Uterus (tissue), 4 donors: Measurements from ENCODE around the gene KLK5. TPM values are rescaled to one million over a fixed set of nuclear protein-coding genes. Genes with fewer than 3 reads are reported as not detected.

Experiments used
- DNase-seq, 2 donors: peaks; one replicate each; pipeline ENCODE4 v3.0.0-alpha.2; 2019 to 2020
- H3K27ac ChIP-seq, 2 donors: fragments of 200-600 bp; sonication (generic); 1 replicate in 1 of 2; 2 replicates in 1 of 2; pipeline ENCODE4 v1.5.1; 2016 to 2018
- H3K27me3 ChIP-seq, 2 donors: fragments of 200-600 bp; sonication (generic); one replicate each; pipeline ENCODE4 v1.5.1; 2018 to 2019; ENCODE audit warnings: control low read depth in 1 of 2
- H3K36me3 ChIP-seq, 2 donors: fragments of 200-600 bp; sonication (generic); one replicate each; pipeline ENCODE4 v1.5.1; 2019; ENCODE audit warnings: control low read depth in 1 of 2
- H3K4me1 ChIP-seq, 2 donors: fragments of 200-600 bp; sonication (generic); one replicate each; pipeline ENCODE4 v1.5.1; 2018 to 2019; ENCODE audit warnings: control low read depth in 1 of 2
- H3K4me3 ChIP-seq, 2 donors: fragments of 200-600 bp; sonication (generic); 1 replicate in 1 of 2; 2 replicates in 1 of 2; pipeline ENCODE4 v1.5.1; 2018 to 2019; ENCODE audit warnings: mild to moderate bottlenecking in 1 of 2
- H3K9me3 ChIP-seq, 2 donors: fragments of 200-600 bp; sonication (generic); one replicate each; pipeline ENCODE4 v1.5.1; 2019; ENCODE audit warnings: control low read depth in 1 of 2
- POLR2A ChIP-seq, 2 donors: fragments of 450-650 bp; IDR thresholded peaks; one replicate each; pipeline ENCODE4 v1.6.1; 2016; ENCODE audit warnings: antibody characterized with exemption in 2 of 2, mild to moderate bottlenecking in 1 of 2, moderate library complexity in 1 of 2
- intact Hi-C: fragments of 100-400 bp; cut with DNase I; formaldehyde crosslinking; loops from one replicate; pipeline ENCODE4 v1.15.1; 2023; ENCODE audit warnings: low total_unique reads
- total RNA-seq, 4 donors: library from RNA; depleted of rRNA in 3 of 4; stranded (reverse); fragments of >200 nt in 3 of 4; gene quantifications; one replicate each; pipeline versions ENCODE4 v1.1.0 to v1.2.4, GENCODE V29; 2014 to 2023
- TF ChIP-seq, protein P1 (sequence below), 4 experiments: fragments of 200-600 bp in 2 of 4; fragments of 450-650 bp in 2 of 4; sonication (generic) in 2 of 4; IDR thresholded peaks; one replicate each; pipeline ENCODE4 v1.5.1; 2016 to 2019; ENCODE audit warnings: antibody characterized with exemption in 4 of 4, mild to moderate bottlenecking in 2 of 4, moderate library complexity in 1 of 4
- donor health status: DM: yes; HTN: yes; CAD: no.

KLK5 gene
- total RNA-seq, 4 donors from 2014 or later, result 0.69 to 1.0 TPM; not detected in 2

DNA sequence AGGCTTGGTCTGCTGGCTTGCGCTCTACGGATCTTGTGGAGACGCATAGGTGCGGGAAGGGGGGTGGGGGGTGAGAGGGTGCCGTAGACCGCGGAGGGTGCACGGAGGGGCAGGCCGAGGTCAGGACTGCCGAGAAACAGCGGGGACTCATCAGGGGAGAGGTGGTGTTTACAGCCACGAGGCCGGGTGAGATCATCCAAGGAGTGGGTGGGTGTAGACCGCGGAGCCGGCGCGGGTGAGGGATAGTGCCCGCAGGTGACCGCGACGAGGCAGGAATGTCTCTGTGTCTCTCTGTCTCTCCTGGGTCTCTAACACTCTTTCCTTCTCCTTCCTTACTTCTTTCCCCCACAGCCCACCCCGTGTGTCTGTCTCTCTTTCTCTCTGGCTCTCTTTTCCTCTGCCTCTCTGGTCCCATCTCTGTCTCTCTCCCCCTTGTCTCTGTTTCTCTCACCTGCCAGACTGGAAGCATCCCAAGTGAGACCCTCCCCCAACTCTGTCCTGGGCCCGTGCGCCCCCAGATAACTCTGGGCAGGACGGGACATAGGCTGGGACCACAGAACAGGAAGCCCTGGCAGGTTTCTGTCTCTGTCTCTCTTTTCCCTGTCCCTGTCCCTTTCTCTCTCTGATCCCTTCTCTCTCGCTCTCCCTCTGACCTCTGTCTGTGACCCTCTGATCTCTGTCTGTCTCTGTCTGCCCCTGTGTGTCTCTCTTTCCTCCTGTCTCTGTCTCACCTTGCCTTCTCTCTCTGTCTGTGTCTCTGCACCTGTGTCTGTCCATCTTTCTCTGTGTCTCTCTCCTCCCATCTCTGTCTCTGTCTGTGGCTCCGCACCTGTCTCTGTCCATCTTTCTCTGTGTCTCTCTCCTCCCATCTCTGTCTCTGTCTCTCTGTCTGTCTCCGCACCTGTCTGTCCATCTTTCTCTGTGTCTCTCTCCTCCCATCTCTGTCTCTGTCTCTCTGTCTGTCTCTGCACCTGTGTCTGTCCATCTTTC lies 39.8 kb downstream of the KLK5 start:
- H3K4me1 ChIP-seq, result no peaks in the 10 kb centered on the region
- peaks cover 0 to 3% of the 10 kb centered on the region in 2 donors for H3K27me3 ChIP-seq
- TF ChIP-seq POLR2A (IDR thresholded peaks at IDR 0.05), result peak in 1 of 2 donors; percentile 23
- TF ChIP-seq, protein P1, sequence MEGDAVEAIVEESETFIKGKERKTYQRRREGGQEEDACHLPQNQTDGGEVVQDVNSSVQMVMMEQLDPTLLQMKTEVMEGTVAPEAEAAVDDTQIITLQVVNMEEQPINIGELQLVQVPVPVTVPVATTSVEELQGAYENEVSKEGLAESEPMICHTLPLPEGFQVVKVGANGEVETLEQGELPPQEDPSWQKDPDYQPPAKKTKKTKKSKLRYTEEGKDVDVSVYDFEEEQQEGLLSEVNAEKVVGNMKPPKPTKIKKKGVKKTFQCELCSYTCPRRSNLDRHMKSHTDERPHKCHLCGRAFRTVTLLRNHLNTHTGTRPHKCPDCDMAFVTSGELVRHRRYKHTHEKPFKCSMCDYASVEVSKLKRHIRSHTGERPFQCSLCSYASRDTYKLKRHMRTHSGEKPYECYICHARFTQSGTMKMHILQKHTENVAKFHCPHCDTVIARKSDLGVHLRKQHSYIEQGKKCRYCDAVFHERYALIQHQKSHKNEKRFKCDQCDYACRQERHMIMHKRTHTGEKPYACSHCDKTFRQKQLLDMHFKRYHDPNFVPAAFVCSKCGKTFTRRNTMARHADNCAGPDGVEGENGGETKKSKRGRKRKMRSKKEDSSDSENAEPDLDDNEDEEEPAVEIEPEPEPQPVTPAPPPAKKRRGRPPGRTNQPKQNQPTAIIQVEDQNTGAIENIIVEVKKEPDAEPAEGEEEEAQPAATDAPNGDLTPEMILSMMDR (IDR thresholded peaks at IDR 0.05), result no peak
- DNase-seq, result no peak
- no peak overlapping the region for H3K27ac ChIP-seq
- no peak overlapping the region for H3K4me3 ChIP-seq
- intact Hi-C loops, result no loop called here
- no peaks in the 10 kb centered on the region for H3K36me3 ChIP-seq
- H3K9me3 ChIP-seq, result no peaks in the 10 kb centered on the region

DNA sequence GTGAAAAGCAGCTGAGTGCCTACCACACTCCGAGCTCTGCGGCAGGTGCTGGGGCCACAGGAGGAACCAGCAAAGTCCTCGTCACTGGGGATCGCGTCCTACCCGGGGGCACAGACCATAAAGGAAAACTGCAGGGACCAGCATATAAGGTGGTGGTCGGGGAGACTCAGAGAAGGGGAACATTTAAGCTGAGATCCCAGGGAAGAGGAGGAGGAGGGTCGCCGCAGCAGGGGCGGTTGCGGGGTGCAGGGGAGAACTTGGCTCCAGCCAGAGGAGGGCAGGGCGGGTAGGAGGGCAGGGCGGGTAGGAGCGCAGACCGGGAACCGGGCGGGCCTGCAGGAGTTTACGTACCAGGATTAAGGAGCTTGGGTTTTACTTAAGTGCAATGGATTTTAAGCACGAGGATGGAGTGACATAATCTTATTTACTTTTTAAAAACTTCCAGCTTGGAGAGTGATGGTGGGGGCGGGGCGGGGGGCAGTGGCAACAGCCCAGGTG lies 40.7 kb downstream of the KLK5 start:
- no peak for DNase-seq
- no peak overlapping the region for H3K4me3 ChIP-seq
- H3K9me3 ChIP-seq, result no peaks in the 10 kb centered on the region
- TF ChIP-seq POLR2A (IDR thresholded peaks at IDR 0.05), result no peak
- TF ChIP-seq, protein P1 (IDR thresholded peaks at IDR 0.05), result no peak
- H3K36me3 ChIP-seq, result no peaks in the 10 kb centered on the region
- intact Hi-C loops, result no loop called here
- H3K27ac ChIP-seq, result no peak overlapping the region
- no peaks in the 10 kb centered on the region for H3K4me1 ChIP-seq
- H3K27me3 ChIP-seq, result peaks cover 0 to 7% of the 10 kb centered on the region in 2 donors

DNA sequence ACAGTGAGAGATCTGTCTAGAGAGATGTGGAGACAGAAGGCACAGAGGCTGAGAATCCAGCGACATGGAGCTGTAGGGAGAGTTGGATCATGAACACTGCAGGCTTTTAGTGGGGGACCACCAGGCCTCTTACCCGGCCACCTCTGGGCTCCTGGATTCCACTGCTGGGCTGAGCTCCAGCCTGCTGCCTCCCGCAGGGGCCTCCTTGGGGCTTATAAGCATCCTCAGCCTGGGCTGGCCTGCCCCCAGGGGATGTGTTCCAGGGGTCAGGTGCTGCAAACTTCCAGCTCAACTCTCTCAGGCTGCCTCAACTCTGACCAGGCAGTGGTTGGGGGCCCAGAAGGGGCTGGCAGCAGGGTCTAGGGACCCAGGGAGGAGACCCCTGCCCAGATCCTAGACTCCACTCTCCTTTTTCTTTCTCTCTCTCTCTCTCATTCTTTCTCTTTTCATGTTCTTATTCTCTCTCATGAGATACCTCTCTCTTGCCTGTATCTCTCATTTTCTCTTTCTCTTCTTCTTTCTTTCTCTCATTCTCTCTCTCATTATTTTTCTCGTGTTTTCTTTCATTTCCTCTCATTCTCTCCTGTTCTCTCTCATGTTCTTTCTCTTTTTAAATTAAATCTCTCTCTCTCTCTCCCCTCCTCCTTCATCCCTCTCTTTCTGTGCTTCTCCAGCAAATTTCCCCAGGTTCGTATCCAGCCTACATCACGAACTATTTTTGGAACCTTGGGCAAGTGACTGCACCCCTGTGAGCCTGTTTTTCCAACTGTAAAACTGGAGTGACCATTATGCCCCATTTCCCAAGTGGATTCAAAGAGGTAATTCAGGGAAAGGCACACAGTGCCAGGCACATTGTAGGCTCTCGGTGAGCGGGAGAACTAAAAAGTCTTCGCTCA lies 41.4 kb downstream of the KLK5 start, which contains the start of gene KLK4:
TSS of gene KLK4 (minus strand) at position 190 of the 896 bp plus-strand sequence. CDS start 657 bp downstream, outside the sequence.
- no peak within 1 kb of the TSS for H3K27ac ChIP-seq
- no peaks in the 10 kb centered on the region for H3K36me3 ChIP-seq
- TF ChIP-seq POLR2A (IDR thresholded peaks at IDR 0.05), result no peak
- TF ChIP-seq, protein P1 (IDR thresholded peaks at IDR 0.05), result no peak
- DNase-seq, result no peak
- H3K9me3 ChIP-seq, result no peaks in the 10 kb centered on the region
- H3K4me1 ChIP-seq, result no peaks in the 10 kb centered on the region
- peaks cover 0 to 7% of the 10 kb centered on the region in 2 donors for H3K27me3 ChIP-seq
- intact Hi-C loops, result no loop called here
- H3K4me3 ChIP-seq, result no peak within 1 kb of the TSS

DNA sequence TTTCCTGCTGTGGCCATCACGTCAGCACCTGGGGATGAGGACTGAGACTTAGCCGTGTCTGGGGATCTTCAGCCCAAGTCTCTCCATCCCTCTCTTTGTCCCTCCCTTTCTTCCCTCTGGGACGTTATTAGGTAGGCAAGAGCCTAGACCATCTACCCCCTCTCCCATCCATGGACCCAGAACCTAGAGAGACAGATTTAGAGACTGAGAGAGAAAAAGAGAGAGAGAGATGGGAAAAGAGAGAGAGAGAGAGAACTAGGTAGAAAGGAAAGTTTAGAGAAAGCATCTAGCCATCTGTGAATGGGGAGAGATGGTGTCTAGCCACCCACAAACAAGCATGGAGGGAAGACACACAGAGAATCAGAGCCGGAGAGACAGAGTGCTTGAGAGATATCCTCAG lies 42.1 kb downstream of the KLK5 start:
- TF ChIP-seq, protein P1 (IDR thresholded peaks at IDR 0.05), result no peak
- no peak for TF ChIP-seq POLR2A (IDR thresholded peaks at IDR 0.05)
- Histone ChIP-seq H3K36me3 (no peaks in the 10 kb centered on the region), H3K27me3 (peaks cover 0 to 7% of the 10 kb centered on the region in 2 donors), H3K27ac (no peak overlapping the region), H3K9me3 (no peaks in the 10 kb centered on the region), H3K4me3 (no peak overlapping the region), H3K4me1 (no peaks in the 10 kb centered on the region)
- intact Hi-C loops, result no loop called here
- DNase-seq, result no peak
